ENCODE measurements around the gene DGKG.

DNA sequence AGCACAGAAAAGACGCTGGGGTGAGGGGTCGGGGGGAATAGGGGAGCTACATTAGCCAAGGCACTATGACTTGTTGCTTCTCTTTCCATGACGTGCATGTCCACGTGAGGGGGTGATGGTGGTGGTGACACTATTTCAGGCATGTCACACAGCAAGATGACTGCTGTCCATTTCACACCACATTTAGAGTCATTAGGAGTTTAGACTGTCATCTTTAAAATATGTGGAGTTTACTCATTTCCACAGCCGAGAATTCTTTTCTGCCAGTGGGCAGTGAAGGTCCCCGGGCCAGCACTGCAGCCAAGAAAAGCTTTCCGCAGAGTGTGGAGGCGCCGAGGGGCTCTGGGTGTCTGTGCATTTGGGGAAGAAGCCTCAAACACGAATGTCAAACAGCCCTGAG is 954 bp upstream of the DGKG start:
- TF ChIP-seq CTCF (IDR thresholded peaks at IDR 0.05) (no peak), POLR2A (IDR thresholded peaks at IDR 0.05) (no peak), POLR2AphosphoS5 (IDR thresholded peaks at IDR 0.05) (no peak)

Data from breast epithelium (tissue), 3 donors.